Fibroblast of skin of right quadriceps (primary cell): ENCODE results near the gene MARF1.
"Not testable (repeated sequence)": the region's sequence is repeated elsewhere in the genome, so short reads cannot be mapped to it uniquely, and the experiment has no call there.

Experiments used
- DNase-seq: peaks from one replicate; pipeline ENCODE4 v3.0.0-alpha.2; 2013

The MARF1 gene

GRCh38 chr16:15599303-15600070 is 43.5 kb downstream of the MARF1 start:
- no peak for DNase-seq

GRCh38 chr16:15598648-15599190 is 44.2 kb downstream of the MARF1 start:
- DNase-seq: no peak

GRCh38 chr16:15597822-15598647 is 44.9 kb downstream of the MARF1 start:
- no peak for DNase-seq

- DNase-seq: no peak
These were observed 45.8 kb downstream of the MARF1 start for GRCh38 chr16:15597135-15597534.

GRCh38 chr16:15594711-15595320 is 48.1 kb downstream of the MARF1 start:
- no peak for DNase-seq

- DNase-seq: no peak
These were observed 49.7 kb downstream of the MARF1 start for GRCh38 chr16:15593235-15593634.

GRCh38 chr16:15592324-15592723 is 50.6 kb downstream of the MARF1 start:
- no peak for DNase-seq

GRCh38 chr16:15587152-15587825 is 55.7 kb downstream of the MARF1 start:
- no peak for DNase-seq

GRCh38 chr16:15586716-15587115 is 56.2 kb downstream of the MARF1 start:
- DNase-seq: no peak

- no peak for DNase-seq
These were observed 57.0 kb downstream of the MARF1 start for GRCh38 chr16:15585956-15586355.

- DNase-seq: no peak
These were observed 59.4 kb downstream of the MARF1 start for GRCh38 chr16:15583526-15583925.

- no peak for DNase-seq
These were observed 61.7 kb downstream of the MARF1 start for GRCh38 chr16:15581127-15581815.

GRCh38 chr16:15578824-15579223 is 64.1 kb downstream of the MARF1 start:
- no peak for DNase-seq

GRCh38 chr16:15576960-15577958 is 65.7 kb downstream of the MARF1 start:
- DNase-seq: no peak

GRCh38 chr16:15575293-15576049 is 67.5 kb downstream of the MARF1 start:
- no peak for DNase-seq

GRCh38 chr16:15574614-15574948 is 68.4 kb downstream of the MARF1 start:
- no peak for DNase-seq

- not testable (repeated sequence) for DNase-seq
These were observed 68.9 kb downstream of the MARF1 start for GRCh38 chr16:15573896-15574613.

- DNase-seq: no peak
These were observed 69.6 kb downstream of the MARF1 start for GRCh38 chr16:15573274-15573895.
